Measurements from ENCODE around the gene MAPK12.

- TF ChIP-seq CTCF (conservative IDR thresholded peaks at IDR 0.05): no peak; the same call in 1 of the 2 replicates
- TF ChIP-seq ZFX (IDR thresholded peaks at IDR 0.05): no peak
Measured at GRCh38 chr22:50246242-50247175, 15.0 kb downstream of the MAPK12 start.
